Loucy (cell line): ENCODE data around the gene RNU11.

Experiments
- H2AFZ ChIP-seq: fragments of 200-600 bp; sonication (generic); 2 replicates; pipeline ENCODE4 v1.6.0; 2016; ENCODE audit warnings: antibody characterized with exemption, mild to moderate bottlenecking, low read length, moderate library complexity
- H3F3A ChIP-seq: fragments of 200-600 bp; 2 replicates; pipeline ENCODE4 v1.6.0; 2016; ENCODE audit warnings: antibody characterized with exemption, low read depth, mild to moderate bottlenecking
- H3K27me3 ChIP-seq: fragments of 200-600 bp; sonication (generic); 2 replicates; pipeline ENCODE4 v1.6.1; 2014; ENCODE audit warnings: low read length, mild to moderate bottlenecking; ENCODE audit not compliant: insufficient read depth, poor library complexity, severe bottlenecking
- H3K36me3 ChIP-seq: fragments of 200-600 bp; sonication (generic); 2 replicates; pipeline ENCODE4 v1.6.1; 2016; ENCODE audit warnings: low read length; ENCODE audit not compliant: insufficient read depth
- H3K4me1 ChIP-seq: fragments of 200-600 bp; sonication (generic); 2 replicates; pipeline ENCODE4 v1.5.1; 2014; ENCODE audit warnings: low read length, mild to moderate bottlenecking; ENCODE audit not compliant: insufficient read depth, poor library complexity, severe bottlenecking
- H3K4me2 ChIP-seq: fragments of 200-600 bp; sonication (generic); 2 replicates; pipeline ENCODE4 v1.6.0; 2014; ENCODE audit warnings: antibody characterized with exemption, low read length, low read depth, mild to moderate bottlenecking; ENCODE audit not compliant: poor library complexity, severe bottlenecking
- H3K4me3 ChIP-seq: fragments of 200-600 bp; sonication (generic); 2 replicates; pipeline ENCODE4 v1.5.1; 2014; ENCODE audit warnings: low read length, mild to moderate bottlenecking, mixed read lengths; ENCODE audit not compliant: poor library complexity, severe bottlenecking
- H3K79me2 ChIP-seq: fragments of 200-600 bp; sonication (generic); 2 replicates; pipeline ENCODE4 v1.6.1; 2014; ENCODE audit warnings: low read length; ENCODE audit not compliant: insufficient read depth
- H3K9ac ChIP-seq: fragments of 200-600 bp; sonication (generic); 2 replicates; pipeline ENCODE4 v1.6.0; 2014; ENCODE audit warnings: mild to moderate bottlenecking, low read depth, low read length, moderate library complexity; ENCODE audit not compliant: poor library complexity, severe bottlenecking
- H3K9me2 ChIP-seq: fragments of 200-600 bp; sonication (generic); replicated peaks from 2 replicates; pipeline ENCODE4 v1.6.1; 2016; ENCODE audit warnings: low read depth, low read length, mixed read lengths
- H3K9me3 ChIP-seq: fragments of 200-600 bp; sonication (generic); 2 replicates; pipeline ENCODE4 v1.6.1; 2014; ENCODE audit warnings: mild to moderate bottlenecking, antibody characterized with exemption, low read length, low read depth; ENCODE audit not compliant: insufficient read depth
- H4K20me1 ChIP-seq: fragments of 200-600 bp; sonication (generic); 2 replicates; pipeline ENCODE4 v1.6.0; 2014; ENCODE audit warnings: antibody characterized with exemption, low read length, mild to moderate bottlenecking; ENCODE audit not compliant: insufficient read depth, poor library complexity, severe bottlenecking
- EZH2phosphoT487 ChIP-seq: fragments of 200-600 bp; IDR thresholded peaks from 2 replicates; pipeline ENCODE4 v1.6.1; 2018; ENCODE audit warnings: antibody characterized with exemption, mild to moderate bottlenecking, moderate library complexity, borderline replicate concordance
- TF ChIP-seq, protein P1 (sequence below): fragments of 200-600 bp; sonication (generic); conservative IDR thresholded peaks from 2 replicates; pipeline ENCODE4 v1.5.1; 2014; ENCODE audit warnings: mild to moderate bottlenecking, antibody characterized with exemption, low read length

RNU11 gene

DNA sequence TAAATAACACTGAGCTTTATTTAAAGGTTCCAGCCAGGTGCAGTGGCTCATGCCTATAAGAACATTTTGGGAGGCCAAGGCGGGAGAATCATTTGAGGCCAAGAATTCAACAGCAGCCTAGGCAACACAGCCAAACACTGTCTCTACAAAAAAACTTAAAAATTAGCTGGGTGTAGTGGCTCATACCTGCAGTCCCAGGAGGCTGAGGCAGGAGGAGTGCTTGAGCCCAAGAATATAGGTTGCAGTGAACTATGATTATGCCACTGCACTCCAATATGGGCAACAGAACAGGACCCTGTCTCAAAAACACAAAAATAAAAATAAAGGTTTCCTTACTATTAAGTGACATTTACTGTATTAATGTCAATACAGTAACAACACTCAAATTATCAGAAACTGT, 7.6 kb upstream of the RNU11 start:
- H3K27me3 ChIP-seq = no peaks in the 10 kb centered on the region
- H3F3A ChIP-seq = peaks cover 4% of the 10 kb centered on the region; the same call in 1 of the 2 replicates
- H3K4me2 ChIP-seq = peak overlapping the region; percentile 85
- no peak overlapping the region for H3K9ac ChIP-seq
- no peaks in the 10 kb centered on the region for H3K9me3 ChIP-seq
- peak overlapping the region; percentile 88 for H3K4me3 ChIP-seq
- H3K9me2 ChIP-seq = no peaks in the 10 kb centered on the region
- H2AFZ ChIP-seq = no peak overlapping the region
- H3K4me1 ChIP-seq = peaks cover 22% of the 10 kb centered on the region
- H3K79me2 ChIP-seq = 0 out of 2 replicates have a peak, but pooled peaks cover 10% of the 10 kb centered on the region
- TF ChIP-seq EZH2phosphoT487 = no peak
- TF ChIP-seq, protein P1, sequence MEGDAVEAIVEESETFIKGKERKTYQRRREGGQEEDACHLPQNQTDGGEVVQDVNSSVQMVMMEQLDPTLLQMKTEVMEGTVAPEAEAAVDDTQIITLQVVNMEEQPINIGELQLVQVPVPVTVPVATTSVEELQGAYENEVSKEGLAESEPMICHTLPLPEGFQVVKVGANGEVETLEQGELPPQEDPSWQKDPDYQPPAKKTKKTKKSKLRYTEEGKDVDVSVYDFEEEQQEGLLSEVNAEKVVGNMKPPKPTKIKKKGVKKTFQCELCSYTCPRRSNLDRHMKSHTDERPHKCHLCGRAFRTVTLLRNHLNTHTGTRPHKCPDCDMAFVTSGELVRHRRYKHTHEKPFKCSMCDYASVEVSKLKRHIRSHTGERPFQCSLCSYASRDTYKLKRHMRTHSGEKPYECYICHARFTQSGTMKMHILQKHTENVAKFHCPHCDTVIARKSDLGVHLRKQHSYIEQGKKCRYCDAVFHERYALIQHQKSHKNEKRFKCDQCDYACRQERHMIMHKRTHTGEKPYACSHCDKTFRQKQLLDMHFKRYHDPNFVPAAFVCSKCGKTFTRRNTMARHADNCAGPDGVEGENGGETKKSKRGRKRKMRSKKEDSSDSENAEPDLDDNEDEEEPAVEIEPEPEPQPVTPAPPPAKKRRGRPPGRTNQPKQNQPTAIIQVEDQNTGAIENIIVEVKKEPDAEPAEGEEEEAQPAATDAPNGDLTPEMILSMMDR = peak; percentile 63
- no peaks in the 10 kb centered on the region for H3K36me3 ChIP-seq
- peaks cover 4% of the 10 kb centered on the region for H4K20me1 ChIP-seq

GRCh38 chr1:28642056-28642846, 6.1 kb upstream of the RNU11 start:
- Histone ChIP-seq H3K27me3 (no peaks in the 10 kb centered on the region), H2AFZ (peak overlapping the region; percentile 97), H3K4me2 (peak overlapping the region; percentile 85), H3K79me2 (0 out of 2 replicates have a peak, but pooled peaks cover 10% of the 10 kb centered on the region), H3K4me1 (peaks cover 22% of the 10 kb centered on the region), H3K36me3 (no peaks in the 10 kb centered on the region), H3K9me3 (no peaks in the 10 kb centered on the region), H3K4me3 (peak overlapping the region; percentile 88), H4K20me1 (peaks cover 4% of the 10 kb centered on the region), H3K9ac (peak overlapping the region; percentile 86), H3F3A (peaks cover 4% of the 10 kb centered on the region; the same call in 1 of the 2 replicates), H3K9me2 (no peaks in the 10 kb centered on the region)
- TF ChIP-seq EZH2phosphoT487 = no peak
- TF ChIP-seq, protein P1 = no peak

DNA sequence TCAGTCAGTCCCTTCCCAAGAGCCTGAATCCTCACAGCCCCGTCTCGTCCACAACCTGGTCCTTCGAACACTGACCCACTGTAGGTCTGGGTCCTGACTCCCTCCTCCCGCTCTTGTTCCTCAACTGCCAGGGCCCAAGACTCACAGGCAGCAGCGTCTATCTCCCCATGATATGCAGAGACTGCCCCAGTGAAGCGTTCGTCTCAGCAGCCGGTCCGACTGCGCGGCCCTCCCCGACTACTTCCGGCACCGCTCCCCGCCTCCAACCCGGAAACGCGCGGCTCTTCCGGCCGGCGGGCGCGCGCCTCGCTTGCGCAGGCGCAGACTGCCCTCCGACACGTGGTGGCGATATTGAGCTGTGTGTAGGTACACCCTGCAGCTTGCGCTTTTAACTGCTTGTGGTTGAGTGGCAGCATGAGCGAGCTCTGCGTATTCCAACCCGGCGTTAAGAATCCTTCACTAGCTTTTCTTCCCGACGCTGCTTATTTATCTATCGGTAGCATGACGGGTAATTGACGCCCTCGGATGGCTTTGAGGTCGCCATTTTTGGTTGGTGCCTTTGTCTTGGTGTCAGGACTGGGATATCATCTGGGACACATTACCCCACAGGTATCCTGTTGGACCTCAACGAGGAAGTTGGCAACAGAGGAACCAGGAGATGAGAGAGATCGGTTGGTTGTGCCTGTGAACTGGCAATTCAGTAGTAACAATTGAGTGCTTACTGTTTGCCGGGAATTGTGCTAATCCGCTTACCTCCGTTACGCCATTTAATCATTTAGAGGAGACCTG, 5.4 kb upstream of the RNU11 start, which contains the start of gene TAF12:
TAF12 (minus strand) TSS at position 221 of the 789 bp plus-strand sequence. CDS start 20,986 bp downstream, outside the sequence.
- H2AFZ ChIP-seq = peak within 1 kb of the TSS; percentile 97

More for the DNA sequence above, 5.4 kb upstream of the RNU11 start, which contains the start of gene TAF12:
- Histone ChIP-seq H3F3A (peaks cover 4% of the 10 kb centered on the region; the same call in 1 of the 2 replicates), H3K36me3 (no peaks in the 10 kb centered on the region), H3K4me1 (peaks cover 22% of the 10 kb centered on the region), H3K9me2 (no peaks in the 10 kb centered on the region), H3K27me3 (no peaks in the 10 kb centered on the region), H3K4me3 (peak within 1 kb of the TSS; percentile 88), H3K4me2 (peak within 1 kb of the TSS; percentile 85), H3K9ac (peak within 1 kb of the TSS; percentile 86), H3K9me3 (no peaks in the 10 kb centered on the region), H4K20me1 (peaks cover 4% of the 10 kb centered on the region), H3K79me2 (0 out of 2 replicates have a peak, but pooled peaks cover 10% of the 10 kb centered on the region)
- TF ChIP-seq, protein P1 = peak; percentile 42
- no peak for TF ChIP-seq EZH2phosphoT487
